ENCODE measurements around the gene ARHGEF40. TPM values are rescaled to one million over a fixed set of nuclear protein-coding genes. Genes with fewer than 3 reads are reported as not detected.

ARHGEF40 gene
- total RNA-seq, 1 experiment from 2014 or later = 2.7 TPM

DNA sequence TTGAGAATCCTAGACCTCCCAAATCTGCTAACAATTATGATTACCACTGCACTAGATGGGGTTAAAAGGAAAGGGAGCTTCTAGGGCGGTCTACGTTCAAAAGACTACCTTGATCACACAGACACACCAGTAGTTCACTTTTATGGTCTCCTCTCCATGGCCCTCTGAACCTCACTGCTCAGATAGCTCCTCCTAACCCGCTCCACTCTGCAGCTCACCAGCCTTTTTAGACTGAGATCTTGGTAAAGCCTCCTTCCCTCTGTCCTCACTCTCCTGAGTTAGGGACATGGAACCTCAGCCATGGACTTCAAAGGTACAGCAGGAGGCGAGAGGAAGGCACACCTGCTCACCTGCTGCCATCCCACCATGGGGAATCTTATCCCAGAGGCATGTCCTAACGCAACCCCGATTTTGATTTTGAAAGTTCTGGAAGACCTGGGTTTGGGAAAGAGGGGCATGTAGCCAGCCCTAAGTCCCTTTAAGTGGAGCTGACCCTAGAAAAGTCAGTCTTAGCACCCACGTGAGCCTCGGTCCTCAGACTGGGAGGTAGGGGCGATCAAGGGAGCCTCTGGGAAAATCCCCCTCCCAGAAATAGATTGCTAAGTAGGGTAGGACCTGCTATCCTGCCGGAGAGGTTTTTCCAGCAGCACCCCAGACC, 27.0 kb downstream of the ARHGEF40 start:
- no peak overlapping the region for H3K9ac ChIP-seq (ENCODE audit: low read length)
- no peaks in the 10 kb centered on the region for H3K27me3 ChIP-seq (ENCODE audit: low read length)
- H3K4me1 ChIP-seq (ENCODE audit: insufficient read depth, low read length) = peaks cover 16% of the 10 kb centered on the region
- H3K27ac ChIP-seq (ENCODE audit: low read length) = no peak overlapping the region
- no peaks in the 10 kb centered on the region for H3K79me2 ChIP-seq (ENCODE audit: low read length)
- H2AFZ ChIP-seq (ENCODE audit: low read length) = no peak overlapping the region
- no peaks in the 10 kb centered on the region for H3K9me2 ChIP-seq (replicated peaks; ENCODE audit: low read length)
- ATAC-seq (no peak), DNase-seq (no peak)
- H3K36me3 ChIP-seq (ENCODE audit: low read depth, low read length) = no peaks in the 10 kb centered on the region
- H3F3A ChIP-seq (ENCODE audit: low read length, unreplicated experiment) = no peaks in the 10 kb centered on the region
- H4K20me1 ChIP-seq (ENCODE audit: low read length) = no peaks in the 10 kb centered on the region
- POLR2A ChIA-PET (ENCODE audit: unreplicated experiment) = no interaction called here
- H3K4me3 ChIP-seq (ENCODE audit: low read length) = no peak overlapping the region
- intact Hi-C loops (cut with micrococcal nuclease) = no loop called here
- CTCF ChIA-PET = interaction anchor here (0.6 kb wide), 2 partner anchors 29 to 415 kb away, joined by 3 to 4 read pairs; no protein-coding TSS in a partner anchor
- no peak overlapping the region for H3K4me2 ChIP-seq (ENCODE audit: low read length)
- no TSS peak for BruUV-seq (replicated peaks)
- no peaks in the 10 kb centered on the region for H3K9me3 ChIP-seq (ENCODE audit: low read length)
- TF ChIP-seq EZH2 (IDR thresholded peaks at IDR 0.05; ENCODE audit: low read length, unreplicated experiment) (no peak), EZH2phosphoT487 (IDR thresholded peaks at IDR 0.05; ENCODE audit: borderline replicate concordance, low read length) (no peak)
- TF ChIP-seq, protein P1, sequence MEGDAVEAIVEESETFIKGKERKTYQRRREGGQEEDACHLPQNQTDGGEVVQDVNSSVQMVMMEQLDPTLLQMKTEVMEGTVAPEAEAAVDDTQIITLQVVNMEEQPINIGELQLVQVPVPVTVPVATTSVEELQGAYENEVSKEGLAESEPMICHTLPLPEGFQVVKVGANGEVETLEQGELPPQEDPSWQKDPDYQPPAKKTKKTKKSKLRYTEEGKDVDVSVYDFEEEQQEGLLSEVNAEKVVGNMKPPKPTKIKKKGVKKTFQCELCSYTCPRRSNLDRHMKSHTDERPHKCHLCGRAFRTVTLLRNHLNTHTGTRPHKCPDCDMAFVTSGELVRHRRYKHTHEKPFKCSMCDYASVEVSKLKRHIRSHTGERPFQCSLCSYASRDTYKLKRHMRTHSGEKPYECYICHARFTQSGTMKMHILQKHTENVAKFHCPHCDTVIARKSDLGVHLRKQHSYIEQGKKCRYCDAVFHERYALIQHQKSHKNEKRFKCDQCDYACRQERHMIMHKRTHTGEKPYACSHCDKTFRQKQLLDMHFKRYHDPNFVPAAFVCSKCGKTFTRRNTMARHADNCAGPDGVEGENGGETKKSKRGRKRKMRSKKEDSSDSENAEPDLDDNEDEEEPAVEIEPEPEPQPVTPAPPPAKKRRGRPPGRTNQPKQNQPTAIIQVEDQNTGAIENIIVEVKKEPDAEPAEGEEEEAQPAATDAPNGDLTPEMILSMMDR (conservative IDR thresholded peaks at IDR 0.05; ENCODE audit: low read depth, low read length) = no peak

DNA sequence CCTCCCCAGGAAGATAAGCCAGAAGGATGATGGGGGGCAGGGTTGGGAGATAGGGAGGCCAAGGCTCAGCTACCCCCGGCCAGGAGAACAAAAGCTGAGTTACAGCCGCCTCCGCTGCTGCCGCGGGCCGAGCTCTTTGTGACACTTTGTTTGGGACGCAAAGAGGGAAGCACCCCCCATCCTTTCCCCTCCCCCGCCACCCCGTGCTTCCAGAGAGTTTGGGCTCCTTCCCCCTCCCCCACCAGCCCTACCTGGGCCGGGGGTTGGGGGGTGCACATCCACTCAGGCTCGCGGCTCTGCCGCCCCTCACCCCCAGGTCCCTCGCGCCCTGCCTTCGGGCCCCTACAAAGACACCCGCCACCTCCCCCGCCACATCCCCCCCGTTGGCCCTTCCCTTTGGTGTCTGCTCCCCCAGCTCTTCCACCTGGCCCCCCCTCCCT, 27.6 kb downstream of the ARHGEF40 start:
- H3K79me2 ChIP-seq (ENCODE audit: low read length) = no peaks in the 10 kb centered on the region
- no peak for TF ChIP-seq EZH2phosphoT487 (IDR thresholded peaks at IDR 0.05; ENCODE audit: borderline replicate concordance, low read length)
- TF ChIP-seq, protein P1 (conservative IDR thresholded peaks at IDR 0.05; ENCODE audit: low read depth, low read length) = no peak
- no peak for TF ChIP-seq EZH2 (IDR thresholded peaks at IDR 0.05; ENCODE audit: low read length, unreplicated experiment)
- CTCF ChIA-PET = interaction anchor here (0.6 kb wide), 2 partner anchors 29 to 416 kb away, joined by 3 to 4 read pairs; no protein-coding TSS in a partner anchor
- no peaks in the 10 kb centered on the region for H3K9me2 ChIP-seq (replicated peaks; ENCODE audit: low read length)
- no TSS peak for BruUV-seq (replicated peaks)
- peaks cover 21% of the 10 kb centered on the region for H3K4me1 ChIP-seq (ENCODE audit: insufficient read depth, low read length)
- no peak overlapping the region for H3K9ac ChIP-seq (ENCODE audit: low read length)
- no peak overlapping the region for H3K27ac ChIP-seq (ENCODE audit: low read length)
- H3K4me3 ChIP-seq (ENCODE audit: low read length) = no peak overlapping the region
- no peaks in the 10 kb centered on the region for H3K27me3 ChIP-seq (ENCODE audit: low read length)
- no peak for DNase-seq
- intact Hi-C loops (cut with micrococcal nuclease) = no loop called here
- POLR2A ChIA-PET (ENCODE audit: unreplicated experiment) = no interaction called here
- H3K36me3 ChIP-seq (ENCODE audit: low read depth, low read length) = no peaks in the 10 kb centered on the region
- no peaks in the 10 kb centered on the region for H3F3A ChIP-seq (ENCODE audit: low read length, unreplicated experiment)
- H3K4me2 ChIP-seq (ENCODE audit: low read length) = no peak overlapping the region
- H3K9me3 ChIP-seq (ENCODE audit: low read length) = no peaks in the 10 kb centered on the region
- H4K20me1 ChIP-seq (ENCODE audit: low read length) = no peaks in the 10 kb centered on the region
- ATAC-seq = no peak
- H2AFZ ChIP-seq (ENCODE audit: low read length) = no peak overlapping the region
